HEK293T (cell line): ENCODE data around the gene ACSF2.

ENCODE experiments used
- CTCF ChIA-PET: fragments of 350-600 bp; formaldehyde crosslinking; extraction: SDS; loops from one replicate; lab custom pipeline; 2021; ENCODE audit warnings: antibody characterized with exemption, inconsistent platforms; lab: Yijun Ruan, JAX
- POLR2A ChIA-PET: fragments of 350-600 bp; formaldehyde crosslinking; extraction: SDS; loops from one replicate; lab custom pipeline; 2020; ENCODE audit warnings: antibody characterized with exemption, inconsistent platforms; lab: Yijun Ruan, JAX
- DNase-seq: peaks from one replicate; pipeline ENCODE4 v3.0.0; 2012; ENCODE audit warnings: mixed read lengths; ENCODE audit errors: extremely low spot score
- ARNT ChIP-seq: fragments of 450-650 bp; IDR thresholded peaks from 2 replicates; pipeline ENCODE4 v1.6.1; 2017; ENCODE audit warnings: mild to moderate bottlenecking
- BHLHE40 ChIP-seq: fragments of 450-650 bp; IDR thresholded peaks from 2 replicates; pipeline ENCODE4 v1.6.1; 2016; ENCODE audit warnings: mild to moderate bottlenecking, moderate library complexity, borderline replicate concordance
- CTBP1 ChIP-seq: fragments of 450-650 bp; IDR thresholded peaks from 2 replicates; pipeline ENCODE4 v1.6.1; 2016; ENCODE audit warnings: borderline replicate concordance
- ELF4 ChIP-seq: fragments of 450-650 bp; IDR thresholded peaks from 2 replicates; pipeline ENCODE4 v1.6.1; 2017; ENCODE audit warnings: antibody characterized with exemption
- FOXA1 ChIP-seq: fragments of 450-650 bp; IDR thresholded peaks from 2 replicates; pipeline ENCODE4 v1.6.1; 2016; ENCODE audit warnings: mild to moderate bottlenecking
- FOXK2 ChIP-seq: fragments of 450-650 bp; IDR thresholded peaks from 2 replicates; pipeline ENCODE4 v1.6.1; 2016; ENCODE audit warnings: mild to moderate bottlenecking
- FOXM1 ChIP-seq: fragments of 450-650 bp; IDR thresholded peaks from 2 replicates; pipeline ENCODE4 v1.6.1; 2017; ENCODE audit warnings: mild to moderate bottlenecking, borderline replicate concordance
- HDGF ChIP-seq: fragments of 450-650 bp; IDR thresholded peaks from 2 replicates; pipeline ENCODE4 v1.6.1; 2017; ENCODE audit warnings: antibody characterized with exemption, borderline replicate concordance
- L3MBTL2 ChIP-seq: fragments of 450-650 bp; conservative IDR thresholded peaks from 2 replicates; pipeline ENCODE4 v1.6.1; 2016; ENCODE audit warnings: mild to moderate bottlenecking
- LEF1 ChIP-seq: fragments of 450-650 bp; IDR thresholded peaks from 2 replicates; pipeline ENCODE4 v1.6.1; 2017; ENCODE audit warnings: mild to moderate bottlenecking, borderline replicate concordance
- NFRKB ChIP-seq: fragments of 450-650 bp; IDR thresholded peaks from 2 replicates; pipeline ENCODE4 v1.6.1; 2016; ENCODE audit warnings: mild to moderate bottlenecking, moderate library complexity
- PKNOX1 ChIP-seq: fragments of 450-650 bp; IDR thresholded peaks from 2 replicates; pipeline ENCODE4 v1.6.1; 2016
- SP1 ChIP-seq: fragments of 450-650 bp; IDR thresholded peaks from 2 replicates; pipeline ENCODE4 v1.6.1; 2017
- SUZ12 ChIP-seq: fragments of 450-650 bp; IDR thresholded peaks from 2 replicates; pipeline ENCODE4 v1.6.1; 2016; ENCODE audit warnings: mild to moderate bottlenecking
- TARDBP ChIP-seq: fragments of 450-650 bp; IDR thresholded peaks from 2 replicates; pipeline ENCODE4 v1.6.1; 2016
- ZNF384 ChIP-seq: fragments of 450-650 bp; IDR thresholded peaks from 2 replicates; pipeline ENCODE4 v1.6.1; 2016

The ACSF2 gene

GRCh38 chr17:50501054-50501453 lies 75.0 kb downstream of the ACSF2 start:
- ChIA-PET POLR2A (no interaction called here), CTCF (interaction anchor here (0.5 to 2.4 kb wide), 7 partner anchors 10 to 328 kb away, joined by 3 to 11 read pairs (median 6); no protein-coding TSS in a partner anchor)
- TF ChIP-seq HDGF = no peak
- no peak for TF ChIP-seq ARNT
- TF ChIP-seq FOXA1 = no peak
- TF ChIP-seq BHLHE40 = no peak
- TF ChIP-seq FOXK2 = no peak
- no peak for TF ChIP-seq NFRKB
- TF ChIP-seq CTBP1 = no peak
- no peak for TF ChIP-seq LEF1
- TF ChIP-seq L3MBTL2 = no peak
- no peak for DNase-seq

GRCh38 chr17:50502301-50502990 lies 76.4 kb downstream of the ACSF2 start:
- CTCF ChIA-PET = interaction anchor here (0.6 to 2.4 kb wide), 4 partner anchors 9 to 50 kb away, joined by 3 to 11 read pairs (median 5); no protein-coding TSS in a partner anchor
- POLR2A ChIA-PET = interaction anchor here (0.5 to 1.1 kb wide), 2 partner anchors 9 to 40 kb away, joined by 3 to 4 read pairs; no protein-coding TSS in a partner anchor
- DNase-seq = no peak
- no peak for TF ChIP-seq ARNT
- no peak for TF ChIP-seq NFRKB
- no peak for TF ChIP-seq SUZ12
- no peak for TF ChIP-seq FOXA1
- TF ChIP-seq ZNF384 = no peak
- no peak for TF ChIP-seq ELF4
- TF ChIP-seq SP1 = no peak
- no peak for TF ChIP-seq FOXK2
- TF ChIP-seq TARDBP = no peak
- no peak for TF ChIP-seq CTBP1
- TF ChIP-seq PKNOX1 = no peak
- TF ChIP-seq L3MBTL2 = no peak
- no peak for TF ChIP-seq LEF1
- no peak for TF ChIP-seq FOXM1
- TF ChIP-seq HDGF = no peak
- no peak for TF ChIP-seq BHLHE40

- no peak for DNase-seq
- TF ChIP-seq TARDBP (no peak), SUZ12 (no peak), NFRKB (no peak), PKNOX1 (no peak)
- ChIA-PET CTCF (interaction anchor here (0.6 to 1.3 kb wide), 2 partner anchors 10 to 18 kb away, joined by 3 to 4 read pairs; no protein-coding TSS in a partner anchor), POLR2A (interaction anchor here (1.3 to 1.7 kb wide), 2 partner anchors 26 to 37 kb away, joined by 4 read pairs; no protein-coding TSS in a partner anchor)
Observed at GRCh38 chr17:50505591-50506130, 79.6 kb downstream of the ACSF2 start.

- POLR2A ChIA-PET = interaction anchor here (1.0 to 1.3 kb wide), 2 partner anchors 13 to 36 kb away, joined by 3 to 4 read pairs; no protein-coding TSS in a partner anchor
- CTCF ChIA-PET = interaction anchor here (0.6 to 1.3 kb wide), 2 partner anchors 9 to 18 kb away, joined by 3 to 4 read pairs; no protein-coding TSS in a partner anchor
- no peak for TF ChIP-seq FOXK2
- TF ChIP-seq SP1 = no peak
- TF ChIP-seq PKNOX1 = no peak
- TF ChIP-seq CTBP1 = no peak
- TF ChIP-seq ZNF384 = no peak
- TF ChIP-seq FOXM1 = no peak
- TF ChIP-seq HDGF = no peak
- TF ChIP-seq LEF1 = no peak
- no peak for TF ChIP-seq TARDBP
- no peak for DNase-seq
Observed at GRCh38 chr17:50506298-50506697, 80.3 kb downstream of the ACSF2 start.

- no peak for TF ChIP-seq FOXM1
- no peak for TF ChIP-seq ZNF384
- TF ChIP-seq BHLHE40 = no peak
- no peak for TF ChIP-seq HDGF
- no peak for TF ChIP-seq SP1
- TF ChIP-seq FOXA1 = no peak
- TF ChIP-seq ELF4 = no peak
- no peak for TF ChIP-seq NFRKB
- no peak for TF ChIP-seq FOXK2
- TF ChIP-seq LEF1 = no peak
- no peak for TF ChIP-seq ARNT
- no peak for TF ChIP-seq L3MBTL2
- no peak for TF ChIP-seq CTBP1
- no peak for TF ChIP-seq PKNOX1
- no peak for DNase-seq
- ChIA-PET CTCF (interaction anchor here (0.7 kb wide), 1 partner anchor 237 kb away, joined by 4 read pairs; no protein-coding TSS in a partner anchor), POLR2A (no interaction called here)
Observed at GRCh38 chr17:50507871-50508572, 82.0 kb downstream of the ACSF2 start, which contains the start of gene MYCBPAP. Gene MYCBPAP, plus strand, starts transcription at chr17:50508439. Its CDS starts 236 bp downstream, at chr17:50508675.
